Fibroblast of villous mesenchyme (primary cell): ENCODE data around the gene RAPGEF1. TPM values are rescaled to one million over a fixed set of nuclear protein-coding genes. Genes with fewer than 3 reads are reported as not detected.

Source experiments
- DNase-seq: peaks from one replicate; pipeline ENCODE4 v3.0.0-alpha.2; 2010; ENCODE audit warnings: low read depth
- H3K4me3 ChIP-seq: 2 replicates; pipeline ENCODE4 v1.5.1; 2011; ENCODE audit warnings: low read depth, mild to moderate bottlenecking, low read length
- CTCF ChIP-seq: IDR thresholded peaks from 2 replicates; pipeline ENCODE4 v1.5.1; 2012; ENCODE audit warnings: low read depth, mild to moderate bottlenecking, low read length; ENCODE audit not compliant: insufficient read depth
- total RNA-seq: library from RNA; depleted of rRNA; stranded (reverse); fragments of >200 nt; gene quantifications from 2 replicates; pipeline ENCODE4 v1.2.3, GENCODE V29; 2012

Gene RAPGEF1
- total RNA-seq, 1 donor = 22.9 TPM

DNA sequence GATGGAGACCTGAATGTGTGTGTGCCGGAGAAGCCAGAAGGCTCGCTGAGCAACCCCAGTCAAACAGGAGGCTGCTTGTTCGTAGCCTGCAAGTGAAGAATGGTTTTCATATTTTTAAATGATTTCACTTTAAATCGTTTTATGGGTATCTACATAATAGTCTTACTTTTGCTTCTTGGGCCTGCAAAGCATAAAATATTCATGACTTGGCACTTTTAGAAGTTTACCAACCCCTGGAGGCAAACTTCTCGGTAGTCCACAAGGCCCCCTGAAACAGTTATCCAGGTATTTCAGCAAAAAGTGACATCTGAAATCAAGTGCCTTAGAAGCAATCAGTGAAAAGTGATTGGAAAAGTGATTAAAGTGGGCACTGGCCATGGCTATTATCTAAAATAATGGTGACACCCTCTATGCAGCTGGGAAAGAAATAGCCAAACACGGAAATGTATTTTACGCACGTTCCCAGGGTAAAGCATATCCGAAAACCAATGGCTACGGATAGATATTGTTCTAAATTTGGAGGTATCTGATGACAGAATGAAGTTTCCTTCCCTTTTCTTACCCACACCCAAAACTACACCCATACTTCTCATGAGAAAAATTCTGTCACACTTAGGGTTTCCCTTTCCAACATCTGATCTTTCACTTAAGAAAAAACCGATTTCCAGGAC, 39.0 kb downstream of the RAPGEF1 start:
- no peak for TF ChIP-seq CTCF
- no peak for DNase-seq
- no peak overlapping the region for H3K4me3 ChIP-seq

- H3K4me3 ChIP-seq = no peak overlapping the region
- TF ChIP-seq CTCF = no peak
- no peak for DNase-seq
Measured at GRCh38 chr9:131700076-131700475, 39.8 kb downstream of the RAPGEF1 start.

DNA sequence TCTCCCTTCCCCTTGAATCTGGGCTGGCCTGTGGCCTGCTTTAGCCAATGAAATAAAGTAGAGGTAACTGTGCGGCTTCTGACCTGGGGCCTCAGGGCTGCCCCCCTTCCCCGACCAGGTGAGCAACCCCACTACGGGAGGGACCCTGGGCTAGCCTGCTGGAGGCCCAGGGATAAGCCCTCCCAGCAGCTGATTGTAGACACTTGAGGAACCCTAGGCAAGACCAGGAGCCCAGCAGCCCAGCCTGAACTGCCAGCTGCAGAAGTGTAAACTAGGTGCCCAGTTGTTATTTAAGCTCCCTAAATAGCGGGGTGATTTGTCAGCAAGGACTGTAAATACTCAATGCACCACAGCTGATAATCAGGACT, 41.3 kb downstream of the RAPGEF1 start:
- no peak overlapping the region for H3K4me3 ChIP-seq
- DNase-seq = no peak
- TF ChIP-seq CTCF = no peak

DNA sequence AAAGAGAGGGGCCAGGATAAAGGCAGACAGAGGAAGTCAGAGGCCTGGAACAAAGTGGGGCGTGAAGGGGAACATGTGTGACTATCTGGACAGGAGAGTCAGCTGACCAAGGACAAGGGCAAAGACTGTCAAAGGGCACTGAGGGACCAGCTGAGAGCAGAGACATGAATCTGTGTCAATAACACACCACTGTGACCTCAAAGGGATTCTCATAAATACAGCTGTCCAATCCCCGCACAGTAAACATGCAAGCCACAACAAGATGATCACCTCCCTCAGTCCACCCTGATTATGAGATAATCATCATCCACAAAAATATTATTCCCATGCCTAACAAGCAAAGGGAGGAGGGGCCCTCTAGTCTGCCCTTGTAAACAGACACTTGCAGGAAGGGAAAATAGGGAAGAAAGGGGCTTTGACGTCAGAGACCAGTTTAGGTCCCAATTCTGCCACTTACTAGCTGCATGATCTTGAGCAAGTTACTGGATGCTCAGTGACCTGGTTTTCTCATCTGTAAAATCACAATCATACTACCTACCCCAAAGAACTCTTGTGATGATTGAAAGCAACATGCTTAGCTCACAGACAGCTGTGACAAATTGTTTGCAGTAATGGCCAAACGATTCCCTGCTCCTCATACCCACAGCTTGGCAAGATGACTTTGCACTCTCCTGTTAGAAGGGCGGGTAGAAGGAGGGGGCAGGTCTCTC, 41.8 kb downstream of the RAPGEF1 start:
- TF ChIP-seq CTCF = no peak
- no peak overlapping the region for H3K4me3 ChIP-seq
- DNase-seq = peak; percentile 30

DNA sequence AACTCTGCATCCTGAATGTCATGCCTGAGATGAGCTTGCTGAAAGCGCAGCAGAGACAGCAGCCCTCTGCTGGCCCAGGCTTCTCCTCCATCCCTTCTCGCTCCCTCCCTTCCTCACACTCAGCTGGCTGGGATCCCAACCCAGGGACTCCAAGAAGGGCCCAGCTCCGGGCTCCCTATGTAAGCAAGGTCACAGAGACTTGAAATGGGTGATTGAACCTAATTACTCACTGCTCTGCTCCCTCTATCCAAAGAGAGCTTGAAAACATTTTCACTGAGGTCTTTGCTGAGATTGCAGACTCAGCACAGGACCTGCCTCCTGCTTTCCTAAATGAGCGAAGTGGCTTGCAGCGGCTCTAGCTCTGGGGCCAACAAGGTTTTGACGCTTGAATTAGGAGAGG, 42.8 kb downstream of the RAPGEF1 start:
- TF ChIP-seq CTCF = peak; percentile 31
- DNase-seq = peak; percentile 53
- H3K4me3 ChIP-seq = no peak overlapping the region

GRCh38 chr9:131695836-131696460, 43.9 kb downstream of the RAPGEF1 start:
- TF ChIP-seq CTCF = no peak
- no peak overlapping the region for H3K4me3 ChIP-seq
- DNase-seq = no peak

GRCh38 chr9:131695366-131695765, 44.5 kb downstream of the RAPGEF1 start:
- no peak for DNase-seq
- H3K4me3 ChIP-seq = no peak overlapping the region
- no peak for TF ChIP-seq CTCF
